NT2/D1 (cell line): Measurements from ENCODE around the gene PKP2.

Source experiments
- SUZ12 ChIP-seq: IDR thresholded peaks from 2 replicates; pipeline ENCODE4 v1.6.1; 2011; ENCODE audit not compliant: insufficient read length, insufficient read depth; ENCODE audit errors: extremely low read depth
- YY1 ChIP-seq: IDR thresholded peaks from 2 replicates; pipeline ENCODE4 v1.6.1; 2011; ENCODE audit not compliant: insufficient read length, insufficient read depth

DNA sequence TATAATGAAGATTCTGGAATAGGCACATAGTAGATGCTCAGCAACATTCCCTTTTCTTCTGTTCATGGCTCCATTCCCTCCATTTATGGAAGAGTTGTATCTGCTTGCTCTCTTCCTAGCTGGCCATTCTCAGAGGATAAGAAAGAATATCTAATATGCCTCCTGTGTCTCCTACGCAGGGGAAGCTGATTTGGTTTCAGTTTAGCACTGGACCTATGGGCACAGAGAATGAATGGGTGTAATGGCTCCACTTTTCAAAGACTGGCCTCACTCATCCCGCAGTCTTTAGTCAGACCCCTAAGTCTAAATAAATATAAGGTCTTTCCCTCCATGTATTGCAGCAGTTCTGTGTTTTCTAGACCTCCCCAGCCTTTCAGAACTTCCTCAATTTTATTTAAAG, 2.0 kb downstream of the PKP2 start:
- TF ChIP-seq YY1 (no peak), SUZ12 (no peak)
